Ovary (tissue), 3 donors: ENCODE measurements around the gene PPP1R36.

Experiments used
- EP300 ChIP-seq: sonication (generic); formaldehyde crosslinking; IDR thresholded peaks from one replicate; pipeline ENCODE4 v1.6.1; 2017; ENCODE audit warnings: antibody characterized with exemption
- POLR2A ChIP-seq: fragments of 450-650 bp; IDR thresholded peaks from one replicate; pipeline ENCODE4 v1.6.1; 2017; ENCODE audit warnings: antibody characterized with exemption, mild to moderate bottlenecking, moderate library complexity
- TF ChIP-seq, protein P1 (sequence below), 3 donors: fragments of 450-650 bp in 2 of 3; fragments of 200-600 bp in 1 of 3; IDR thresholded peaks; one replicate each; pipeline versions ENCODE4 v1.5.1 to v1.8.0; 2016 to 2022; ENCODE audit warnings: antibody characterized with exemption in 3 of 3, mild to moderate bottlenecking in 1 of 3
- donor health status: DM: no; HTN: no; CAD: no.

- TF ChIP-seq POLR2A, result no peak
- TF ChIP-seq, protein P1, sequence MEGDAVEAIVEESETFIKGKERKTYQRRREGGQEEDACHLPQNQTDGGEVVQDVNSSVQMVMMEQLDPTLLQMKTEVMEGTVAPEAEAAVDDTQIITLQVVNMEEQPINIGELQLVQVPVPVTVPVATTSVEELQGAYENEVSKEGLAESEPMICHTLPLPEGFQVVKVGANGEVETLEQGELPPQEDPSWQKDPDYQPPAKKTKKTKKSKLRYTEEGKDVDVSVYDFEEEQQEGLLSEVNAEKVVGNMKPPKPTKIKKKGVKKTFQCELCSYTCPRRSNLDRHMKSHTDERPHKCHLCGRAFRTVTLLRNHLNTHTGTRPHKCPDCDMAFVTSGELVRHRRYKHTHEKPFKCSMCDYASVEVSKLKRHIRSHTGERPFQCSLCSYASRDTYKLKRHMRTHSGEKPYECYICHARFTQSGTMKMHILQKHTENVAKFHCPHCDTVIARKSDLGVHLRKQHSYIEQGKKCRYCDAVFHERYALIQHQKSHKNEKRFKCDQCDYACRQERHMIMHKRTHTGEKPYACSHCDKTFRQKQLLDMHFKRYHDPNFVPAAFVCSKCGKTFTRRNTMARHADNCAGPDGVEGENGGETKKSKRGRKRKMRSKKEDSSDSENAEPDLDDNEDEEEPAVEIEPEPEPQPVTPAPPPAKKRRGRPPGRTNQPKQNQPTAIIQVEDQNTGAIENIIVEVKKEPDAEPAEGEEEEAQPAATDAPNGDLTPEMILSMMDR (IDR thresholded peaks at IDR 0.05), result no peak
- TF ChIP-seq EP300, result no peak
These were observed 61.7 kb downstream of the PPP1R36 start for GRCh38 chr14:64611358-64612020.
